Stimulated activated CD8-positive, alpha-beta memory T cell treated with anti-CD3 and anti-CD28 coated beads, Interleukin-12 subunit alpha, Interleukin-12 subunit beta, amount 100 ng/mL, for 1 hour (primary cell): ENCODE measurements around the gene EDDM3A.

Experiments
- DNase-seq: peaks from one replicate; pipeline ENCODE4 v3.0.0-alpha.2; 2020; ENCODE audit warnings: low read depth

EDDM3A gene

DNA sequence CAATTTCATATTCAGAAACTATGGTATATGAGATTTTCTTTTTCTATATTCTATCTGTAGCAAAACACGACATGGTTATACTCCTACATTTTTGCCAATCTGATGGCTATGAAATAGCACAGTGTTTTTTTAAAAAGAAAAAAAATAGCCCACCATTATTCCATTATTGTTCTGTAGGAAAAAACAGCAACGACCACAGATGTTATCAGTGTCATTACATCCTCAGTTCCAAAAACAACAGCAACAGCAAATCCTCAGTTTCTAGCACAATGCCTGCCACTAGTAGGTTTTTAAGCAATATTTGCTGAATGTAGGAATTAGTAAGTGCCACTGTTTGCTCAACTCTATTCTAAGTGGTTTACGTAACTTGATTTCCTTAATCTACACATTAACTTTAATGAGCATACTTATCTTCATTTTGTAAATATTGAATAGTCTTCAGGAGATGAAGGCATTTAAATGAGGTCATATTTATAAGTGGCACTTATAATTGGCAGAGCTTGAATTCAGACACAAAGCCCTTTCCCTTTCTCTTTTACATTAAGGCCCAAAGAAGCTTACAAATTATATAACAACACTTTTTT is 43.6 kb downstream of the EDDM3A start:
- no peak for DNase-seq

DNA sequence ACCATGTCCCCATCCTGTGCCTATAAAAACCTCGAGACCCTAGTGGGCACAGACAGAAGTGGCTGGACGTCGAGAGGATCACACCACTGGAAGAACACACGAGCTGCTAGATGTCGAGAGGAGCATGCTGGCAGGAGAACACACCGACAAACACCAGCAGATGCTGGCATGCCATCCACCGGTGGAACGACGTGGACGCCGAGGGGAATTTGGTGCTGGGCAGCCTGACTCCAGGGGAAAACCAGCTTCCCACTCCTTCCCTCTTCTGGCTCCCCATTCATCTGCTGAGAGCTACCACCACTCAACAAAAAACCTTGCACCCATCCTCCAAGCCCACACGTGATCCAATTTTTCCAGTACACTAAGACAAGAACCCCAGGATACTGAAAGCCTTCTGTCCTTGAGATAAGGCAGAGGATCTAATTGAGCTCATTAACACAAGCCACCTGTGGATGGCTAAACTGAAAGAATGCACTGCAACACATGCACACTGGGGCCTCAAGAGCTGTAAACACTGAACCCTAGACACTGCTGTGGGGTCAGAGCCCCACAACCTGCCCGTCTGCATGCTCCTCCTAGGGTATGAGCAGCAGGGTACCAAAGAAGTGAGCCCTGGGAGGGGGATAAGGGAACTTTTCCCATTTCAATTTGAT is 44.9 kb downstream of the EDDM3A start:
- DNase-seq: no peak

DNA sequence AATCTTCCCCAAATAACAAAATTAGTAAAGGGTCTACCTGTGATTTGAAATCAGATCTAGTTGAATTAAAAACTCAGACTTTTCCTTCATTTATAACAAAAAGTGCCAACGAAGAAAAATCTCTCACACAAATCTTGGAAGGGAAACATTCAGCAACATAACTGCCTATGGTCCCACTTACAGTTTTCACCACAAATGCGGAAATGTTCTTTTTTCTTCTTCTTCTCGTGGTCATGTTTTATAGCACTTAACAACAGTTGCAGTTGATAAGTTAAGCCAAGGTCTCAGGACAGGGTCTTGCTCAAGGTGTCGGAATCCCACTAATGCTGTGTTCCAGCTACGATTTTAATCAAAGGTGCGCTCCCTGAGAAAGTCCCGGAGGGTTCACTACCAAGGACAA is 45.5 kb downstream of the EDDM3A start:
- DNase-seq: no peak

DNA sequence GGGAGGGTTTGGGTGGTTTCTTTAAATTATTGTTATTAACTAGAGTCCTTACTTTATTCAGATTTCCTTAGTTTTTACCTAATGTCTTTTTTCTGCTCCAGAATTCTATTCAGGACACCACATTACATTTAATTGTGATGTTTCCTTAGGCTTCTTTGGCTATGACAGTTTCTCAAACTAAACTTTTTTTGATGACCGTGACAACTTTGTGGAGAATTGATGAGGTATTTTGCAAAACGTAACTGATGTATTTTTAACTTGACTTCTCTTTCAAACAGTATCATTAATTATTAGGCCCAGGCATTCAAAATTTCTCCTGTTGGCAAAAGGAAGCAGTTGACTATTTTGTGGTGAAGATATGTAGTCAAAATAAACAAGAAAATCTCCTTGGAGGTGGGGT is 45.9 kb downstream of the EDDM3A start:
- no peak for DNase-seq

DNA sequence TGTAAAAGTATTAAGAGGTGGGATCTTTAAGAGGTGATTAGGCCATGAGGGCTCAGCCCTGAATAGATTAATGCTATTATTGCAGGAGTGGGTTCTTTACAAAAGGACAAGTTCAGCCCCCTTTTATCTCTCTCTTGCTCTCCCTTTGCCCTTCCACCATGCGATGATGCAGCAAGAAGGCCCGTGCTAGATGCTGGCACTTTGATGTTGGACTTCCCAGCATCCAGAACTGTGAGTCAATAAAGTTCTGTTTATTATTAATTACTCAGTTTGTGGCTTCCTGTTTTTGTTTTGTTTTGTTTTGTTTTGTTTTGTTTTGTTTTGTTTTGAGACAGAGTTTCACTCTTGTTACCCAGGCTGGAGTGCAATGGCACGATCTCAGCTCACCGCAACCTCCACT is 46.9 kb downstream of the EDDM3A start:
- no peak for DNase-seq

DNA sequence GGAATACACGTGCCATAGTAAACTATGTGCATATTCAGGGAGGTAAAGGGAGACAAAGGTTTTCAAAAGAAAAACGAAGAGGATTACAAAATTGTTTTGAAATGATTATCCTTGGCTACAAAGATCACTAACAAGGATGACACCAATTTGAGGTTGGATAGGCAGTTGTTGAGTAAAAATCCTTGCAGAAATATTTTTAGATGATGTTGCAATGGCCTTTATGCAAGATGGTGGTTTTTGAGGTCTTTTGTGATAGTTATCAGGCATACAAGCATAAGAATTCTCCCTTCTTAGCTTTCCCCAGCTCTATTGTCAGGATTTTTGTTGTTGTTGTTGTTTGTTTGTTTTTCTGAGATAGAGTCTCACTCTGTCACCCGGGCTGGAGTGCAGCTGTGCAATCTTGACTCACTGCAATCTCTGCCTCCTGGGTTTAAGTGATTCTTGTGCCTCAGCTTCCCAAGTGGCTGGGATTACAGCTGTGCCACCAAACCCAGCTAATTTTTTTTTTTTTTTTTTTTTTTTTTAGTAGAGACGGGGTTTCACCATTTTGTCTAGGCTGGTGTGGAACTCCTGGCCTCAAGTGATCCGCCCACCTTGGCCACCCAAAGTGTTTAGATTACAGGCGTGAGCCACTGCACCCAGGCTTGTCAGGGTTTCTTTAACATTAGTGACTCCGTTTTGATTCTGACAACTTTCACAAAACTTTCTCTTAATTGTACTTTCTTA is 49.1 kb downstream of the EDDM3A start:
- DNase-seq: no peak

DNA sequence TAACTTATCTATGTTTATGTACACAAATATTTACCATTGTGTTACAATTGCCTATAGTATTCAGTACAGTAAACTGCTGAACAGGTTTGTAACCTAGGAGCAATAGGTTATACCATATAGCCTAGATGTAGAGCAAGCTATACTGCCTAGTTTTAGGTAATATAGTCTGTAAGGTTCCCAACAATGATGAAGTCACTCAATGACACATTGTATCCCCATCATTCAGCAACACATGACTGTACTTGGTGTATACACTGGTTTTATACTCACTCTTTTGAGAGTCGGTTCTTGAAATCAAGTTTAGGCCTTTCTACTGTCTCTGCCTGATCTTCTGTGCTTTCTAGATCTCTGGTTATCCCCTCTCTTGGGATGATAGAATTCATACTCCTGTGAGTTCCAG is 51.5 kb downstream of the EDDM3A start:
- no peak for DNase-seq
